Stimulated activated CD8-positive, alpha-beta memory T cell treated with anti-CD3 and anti-CD28 coated beads, Interleukin-15, amount 100 ng/mL, for 1 hour (primary cell): ENCODE measurements around the gene ARHGEF11.
"Not testable (repeated sequence)": the region's sequence is repeated elsewhere in the genome, so short reads cannot be mapped to it uniquely, and the experiment has no call there.

ENCODE experiments used
- DNase-seq: peaks from one replicate; pipeline ENCODE4 v3.0.0-alpha.2; 2020; ENCODE audit warnings: low read depth

ARHGEF11 gene

DNA sequence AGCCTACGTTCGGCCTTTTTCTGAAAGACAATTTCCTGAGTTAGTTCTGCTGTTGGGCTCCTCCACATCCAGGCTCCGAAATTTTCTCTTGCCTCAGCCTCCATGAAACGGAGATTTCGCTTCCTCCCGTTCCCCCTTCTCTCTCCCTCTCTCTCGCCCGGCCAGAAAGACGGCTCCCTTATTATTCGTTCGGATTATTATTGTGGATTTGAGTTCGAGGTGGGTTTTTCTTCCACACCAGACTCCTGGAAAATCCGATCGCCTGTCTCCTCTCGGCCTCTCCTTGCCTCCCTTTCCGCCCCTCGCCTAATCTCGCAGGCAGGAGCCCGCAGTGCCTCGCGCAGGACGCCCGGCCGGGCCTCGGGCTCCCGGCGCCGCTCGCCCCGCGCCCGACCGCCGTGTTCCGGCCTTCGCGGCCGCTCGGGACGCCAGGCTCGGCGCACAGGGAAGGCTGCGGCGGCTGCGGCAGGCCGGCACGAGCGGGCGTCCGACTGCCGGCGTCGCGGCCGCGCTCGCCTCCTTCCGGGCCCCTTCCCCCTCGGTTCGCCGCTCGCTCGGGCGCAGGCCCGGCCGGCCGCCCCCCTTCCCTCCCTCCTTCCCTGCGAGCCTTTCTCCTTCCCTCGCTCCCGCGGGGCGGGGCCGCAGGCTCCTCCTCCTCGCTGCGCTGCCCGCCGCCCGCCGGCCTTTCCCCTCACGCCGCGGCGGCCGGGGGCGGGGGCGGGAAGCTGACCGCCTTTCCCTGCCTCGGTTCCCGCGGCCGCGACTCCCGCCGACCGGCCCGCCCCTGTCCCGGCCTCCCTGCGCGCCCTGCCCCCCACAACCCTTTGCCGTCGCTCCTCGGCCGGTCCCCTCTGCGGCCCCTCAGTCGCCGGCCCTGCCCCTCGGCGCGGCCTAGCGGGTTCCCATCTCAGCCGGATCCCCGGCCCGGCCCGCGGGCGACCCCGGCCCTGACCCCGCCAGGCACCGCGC, at the start of gene ARHGEF11:
TSS of gene ARHGEF11 (minus strand) at position 493 of the 969 bp plus-strand sequence. CDS start 1,412 bp downstream, outside the sequence.
- no peak for DNase-seq

- DNase-seq: no peak
Measured at GRCh38 chr1:157095091-157095490, 49.5 kb upstream of the ARHGEF11 start.

GRCh38 chr1:157092831-157093230, 47.3 kb upstream of the ARHGEF11 start:
- no peak for DNase-seq

GRCh38 chr1:157091668-157092273, 46.2 kb upstream of the ARHGEF11 start:
- no peak for DNase-seq

GRCh38 chr1:157091186-157091585, 45.6 kb upstream of the ARHGEF11 start:
- no peak for DNase-seq

DNA sequence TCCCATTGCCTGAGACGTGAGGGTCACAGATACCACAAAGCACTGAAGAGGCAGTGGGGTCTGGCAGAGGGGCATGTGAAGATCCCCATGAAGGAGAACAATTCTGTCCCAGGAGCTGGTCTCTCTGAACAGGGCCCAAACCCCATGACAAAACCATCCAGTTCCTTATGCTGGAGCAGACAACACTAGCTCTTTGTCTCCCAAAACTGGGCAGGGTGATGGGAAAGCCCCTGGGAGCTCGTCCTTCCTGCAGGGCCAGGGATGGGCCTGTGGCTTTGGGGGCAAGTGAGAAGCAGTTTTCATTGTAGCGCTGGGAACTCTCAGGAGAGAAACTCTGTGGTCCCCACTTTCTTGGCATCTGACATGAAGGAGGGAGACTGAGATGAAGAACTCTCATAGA, 45.2 kb upstream of the ARHGEF11 start:
- DNase-seq: no peak

- peak; percentile 86 for DNase-seq
Measured at GRCh38 chr1:157090196-157090647, 44.7 kb upstream of the ARHGEF11 start.

DNA sequence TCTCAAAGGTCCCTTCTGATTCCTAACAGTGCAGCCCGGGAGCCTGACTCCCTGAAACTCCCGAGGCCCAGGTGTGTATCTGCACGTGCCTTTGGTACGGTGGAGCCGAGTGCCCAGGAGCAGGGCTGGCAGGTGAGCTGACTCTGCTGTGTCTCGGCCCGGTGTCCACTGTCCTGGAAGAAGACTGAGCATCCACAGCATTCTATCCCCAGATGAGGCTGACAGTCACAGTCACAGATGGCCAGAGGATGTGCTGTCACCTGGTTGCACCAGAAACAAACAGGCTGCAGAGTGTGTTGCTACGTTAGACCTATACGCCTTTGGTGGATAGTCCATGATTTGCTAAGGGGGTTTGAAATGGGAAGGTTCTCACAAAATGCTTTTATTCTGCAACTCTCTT, 44.2 kb upstream of the ARHGEF11 start:
- no peak for DNase-seq

DNA sequence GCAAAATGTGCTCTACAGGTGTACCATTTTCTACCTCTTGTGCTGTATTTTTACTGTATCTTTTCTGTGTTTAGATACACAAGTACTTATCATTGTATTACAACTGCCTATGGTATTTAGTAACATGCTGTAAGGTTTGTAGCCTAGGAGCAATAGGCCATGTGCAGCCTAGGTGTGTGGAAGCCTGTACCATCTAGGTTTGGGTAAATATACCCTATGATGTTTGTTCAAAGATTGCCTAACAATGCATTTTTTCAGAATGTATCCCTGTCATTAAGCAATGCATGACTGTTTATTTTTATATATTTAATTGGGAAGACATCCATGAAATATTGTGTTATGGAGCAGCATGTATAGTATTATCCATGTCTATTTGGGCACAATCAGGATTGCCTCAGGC, 43.1 kb upstream of the ARHGEF11 start:
- no peak for DNase-seq

- DNase-seq: no peak
Measured at GRCh38 chr1:157087030-157087429, 41.5 kb upstream of the ARHGEF11 start.

DNA sequence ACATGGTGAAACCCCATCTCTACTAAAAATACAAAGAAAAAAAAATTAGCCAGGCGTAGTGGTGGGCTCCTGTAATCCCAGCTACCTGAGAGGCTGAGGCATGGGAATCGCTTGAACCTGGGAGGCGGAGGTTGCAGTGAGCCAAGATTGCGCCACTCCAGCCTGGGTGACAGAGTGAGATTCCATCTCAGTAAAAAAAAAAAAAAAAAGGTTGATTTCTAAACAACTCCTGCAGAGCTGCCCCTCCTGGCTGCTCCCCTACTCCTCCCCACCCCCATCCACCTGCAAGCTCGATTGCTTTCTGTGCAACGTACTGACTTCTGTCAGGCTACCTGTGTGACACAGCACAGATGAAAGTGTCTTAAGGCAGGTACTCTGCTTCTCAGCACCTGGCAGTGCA, 40.8 kb upstream of the ARHGEF11 start:
- DNase-seq: no peak

GRCh38 chr1:157085421-157085820, 39.9 kb upstream of the ARHGEF11 start:
- no peak for DNase-seq

- DNase-seq: no peak
Measured at GRCh38 chr1:157084720-157085119, 39.2 kb upstream of the ARHGEF11 start.

DNA sequence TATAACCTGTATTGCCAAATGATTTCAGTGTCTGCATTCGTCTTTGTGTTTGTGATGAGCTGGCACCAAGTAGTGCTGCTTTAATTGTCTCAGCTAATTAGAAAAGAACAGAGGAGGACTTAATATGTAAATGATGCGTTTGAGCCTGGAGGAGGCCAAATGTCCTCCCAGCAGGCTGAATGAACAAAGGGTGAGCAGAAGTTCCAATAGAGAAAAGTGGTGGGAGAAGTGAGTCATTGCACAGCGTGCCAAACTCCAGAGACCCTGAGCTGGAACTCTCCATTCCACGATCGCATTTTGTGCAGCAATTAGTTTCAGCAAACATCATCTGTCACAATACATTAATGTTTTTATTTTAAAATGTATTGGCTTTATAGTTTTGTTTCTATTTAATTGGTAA, 36.2 kb upstream of the ARHGEF11 start:
- no peak for DNase-seq

- no peak for DNase-seq
Measured at GRCh38 chr1:157080714-157081113, 35.2 kb upstream of the ARHGEF11 start.

DNA sequence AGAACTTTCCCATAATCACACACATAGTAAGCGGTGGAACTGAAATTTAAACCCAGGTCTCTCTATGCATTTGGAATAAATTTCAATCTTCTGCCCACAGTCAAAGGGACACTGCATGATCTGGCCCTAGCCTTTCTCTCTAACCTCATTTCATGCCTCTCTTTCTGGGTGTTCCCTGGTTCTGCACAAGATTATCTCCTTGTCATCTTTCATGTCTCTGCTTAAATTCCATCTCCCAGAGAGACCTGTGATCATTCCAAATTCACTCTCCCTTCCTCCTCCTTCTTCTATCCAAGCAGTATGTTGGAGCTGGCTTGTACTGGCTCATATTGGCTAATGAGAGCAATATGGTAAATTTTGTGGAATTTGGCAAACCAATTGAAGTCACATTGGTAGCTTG, 31.9 kb upstream of the ARHGEF11 start:
- DNase-seq: no peak

DNA sequence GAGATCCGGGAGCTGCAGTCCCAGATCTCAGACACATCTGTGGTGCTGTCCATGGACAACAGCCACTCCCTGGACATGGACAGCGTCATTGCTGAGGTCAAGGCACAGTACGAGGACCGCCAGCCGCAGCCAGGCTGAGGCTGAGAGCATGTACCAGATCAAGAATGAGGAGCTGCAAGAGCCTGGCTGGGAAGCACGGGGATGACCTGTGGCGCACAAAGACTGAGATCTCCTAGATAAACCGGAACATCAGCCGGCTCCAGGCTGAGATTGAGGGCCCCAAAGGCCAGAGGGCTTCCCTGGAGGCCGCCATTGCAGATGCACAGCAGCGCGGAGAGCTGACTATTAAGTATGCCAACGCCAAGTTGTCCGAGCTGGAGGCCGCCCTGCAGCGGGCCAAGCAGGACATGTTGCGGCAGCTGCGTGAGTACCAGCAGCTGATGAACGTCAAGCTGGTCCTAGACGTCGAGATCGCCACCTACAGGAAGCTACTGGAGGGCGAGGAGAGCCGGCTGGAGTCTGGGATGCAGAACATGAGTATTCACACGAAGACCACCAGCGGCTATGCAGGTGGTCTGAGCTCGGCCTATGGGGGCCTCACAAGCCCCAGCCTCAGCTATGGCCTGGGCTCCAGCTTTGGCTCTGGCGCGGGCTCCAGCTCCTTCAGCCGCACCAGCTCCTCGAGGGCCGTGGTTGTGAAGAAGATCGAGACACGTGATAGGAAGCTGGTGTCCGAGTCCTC, 28.6 kb upstream of the ARHGEF11 start:
- no peak for DNase-seq

- no peak for DNase-seq
Measured at GRCh38 chr1:157069601-157070000, 24.1 kb upstream of the ARHGEF11 start.

DNA sequence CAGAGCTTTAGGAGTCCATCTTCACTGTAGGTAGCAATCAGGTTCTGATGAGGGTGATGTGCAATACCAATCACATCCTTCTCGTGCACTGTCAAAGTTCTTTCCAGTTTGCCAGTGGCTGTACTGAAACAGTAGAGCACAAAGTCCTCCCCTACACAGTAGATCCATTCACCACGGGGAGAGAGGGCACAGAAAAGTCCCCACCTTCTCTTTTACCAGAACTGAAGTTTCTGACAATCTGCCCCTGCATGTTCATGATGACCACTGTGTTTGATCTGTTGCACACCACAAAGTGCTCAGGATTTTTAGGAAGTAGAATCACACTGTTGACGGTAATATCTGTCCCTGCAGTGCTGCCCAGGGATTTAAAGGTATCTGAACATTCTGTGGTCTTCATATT, 13.7 kb upstream of the ARHGEF11 start:
- not testable (repeated sequence) for DNase-seq

DNA sequence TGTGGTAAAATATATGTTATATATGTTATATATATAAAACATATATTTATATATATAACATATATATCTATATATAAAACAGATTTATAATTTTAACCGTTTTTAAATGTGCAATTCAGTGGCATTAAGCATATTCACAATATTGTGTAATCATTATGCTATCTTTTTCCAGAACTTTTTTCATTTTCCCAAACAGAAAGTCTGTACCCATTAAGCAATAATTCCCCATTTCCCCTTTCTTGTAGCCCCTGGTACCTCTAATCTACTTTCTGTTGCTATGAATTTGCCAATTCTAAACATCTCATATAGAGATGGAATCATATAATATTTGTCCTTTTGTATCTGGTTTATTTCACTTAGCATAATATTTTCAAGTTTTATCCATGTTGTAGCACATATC, 10.7 kb upstream of the ARHGEF11 start:
- no peak for DNase-seq

- not testable (repeated sequence) for DNase-seq
Measured at GRCh38 chr1:157055729-157056128, 10.2 kb upstream of the ARHGEF11 start.

DNA sequence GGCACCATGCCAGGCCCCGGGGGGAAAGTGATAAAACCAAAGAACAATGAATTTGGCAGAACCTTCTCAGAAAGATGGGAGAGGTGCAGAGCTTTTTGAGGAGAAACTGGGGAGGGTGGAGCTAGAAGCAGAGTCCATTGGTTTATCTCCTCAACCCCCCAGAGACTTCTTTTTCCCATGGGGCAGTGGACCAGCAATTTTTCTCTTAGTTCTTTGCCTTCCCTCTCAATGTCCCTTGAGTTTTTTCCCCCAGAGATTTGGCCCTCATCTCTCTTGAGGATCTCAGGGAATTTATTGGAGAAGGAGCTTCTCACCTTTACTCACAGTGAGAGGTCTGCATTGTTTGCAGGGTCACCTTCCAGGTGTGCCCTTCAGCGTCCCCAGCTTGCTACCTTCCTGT, 5.3 kb upstream of the ARHGEF11 start:
- no peak for DNase-seq

DNA sequence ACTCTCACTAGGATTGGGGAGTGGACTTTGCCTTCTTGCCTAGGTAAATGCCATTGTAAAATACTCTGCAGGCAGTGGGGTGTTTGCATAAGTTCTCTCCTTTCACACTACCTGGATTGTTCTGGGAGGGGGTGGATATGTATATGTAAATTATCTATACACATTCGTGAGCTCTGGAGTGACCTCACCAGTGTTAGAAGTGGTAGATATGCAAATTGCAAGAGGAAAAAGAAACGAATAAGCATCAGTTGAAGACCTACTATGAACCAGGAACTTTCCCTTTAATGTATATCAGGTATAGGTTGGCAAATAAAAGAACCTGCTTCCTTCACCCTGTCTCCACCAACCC, 1.5 kb upstream of the ARHGEF11 start:
- no peak for DNase-seq
